ENCODE measurements around the gene PAX5. TPM values are rescaled to one million over a fixed set of nuclear protein-coding genes. Genes with fewer than 3 reads are reported as not detected.

Gene PAX5
- total RNA-seq, 1 experiment from 2014 or later = 0.39 TPM

DNA sequence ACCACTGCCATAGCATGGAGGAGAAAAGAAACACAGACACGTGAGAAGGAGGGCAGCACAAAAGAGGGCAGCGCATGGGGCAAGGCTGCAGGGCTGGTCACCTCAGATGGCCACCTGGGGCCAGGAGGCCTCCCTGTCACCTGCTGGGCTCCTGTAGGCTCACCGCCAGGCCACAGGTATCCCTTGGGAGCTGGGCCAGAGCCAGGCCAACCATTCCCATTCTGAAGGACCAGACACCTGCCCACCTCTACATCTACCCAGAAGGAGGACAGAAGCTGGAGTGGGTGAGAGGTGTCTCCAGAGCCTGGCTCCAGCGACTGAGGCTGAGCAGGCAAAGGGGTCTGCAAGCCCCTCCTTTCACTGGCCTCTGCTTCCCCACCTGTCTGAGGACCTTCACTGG, 103.1 kb downstream of the PAX5 start:
- H3K56ac ChIP-seq (ENCODE audit: insufficient read length, low read depth, low read length) = no peak overlapping the region
- no peak overlapping the region for H2BK15ac ChIP-seq (ENCODE audit: low read depth, low read length)
- H3K4me1 ChIP-seq (ENCODE audit: insufficient read depth, low read length) = no peaks in the 10 kb centered on the region
- no peak overlapping the region for H3K18ac ChIP-seq (ENCODE audit: insufficient read length, low read depth, low read length)
- no peak overlapping the region for H2BK120ac ChIP-seq (ENCODE audit: low read depth, low read length, poor library complexity, severe bottlenecking)
- H3T11ph ChIP-seq (ENCODE audit: low read length) = no peak overlapping the region
- H3K79me1 ChIP-seq (ENCODE audit: insufficient read depth, low read depth, low read length, poor library complexity, severe bottlenecking) = no peaks in the 10 kb centered on the region
- H3K79me2 ChIP-seq (ENCODE audit: insufficient read depth, low read length) = no peaks in the 10 kb centered on the region
- H3K23ac ChIP-seq (ENCODE audit: insufficient read length, low read depth, low read length) = no peak overlapping the region
- no peak overlapping the region for H4K8ac ChIP-seq (replicated peaks; ENCODE audit: insufficient read length, low read depth, low read length)
- H4K5ac ChIP-seq (ENCODE audit: insufficient read length, low read depth, low read length) = peak overlapping the region; percentile 41
- H3K9me3 Mint-ChIP-seq = peaks cover 3 to 8% of the 10 kb centered on the region in 2 experiments; a peak in 2 of 5 replicates
- H4K91ac ChIP-seq (ENCODE audit: insufficient read length, low read depth, low read length) = no peak overlapping the region
- no peaks in the 10 kb centered on the region for H4K20me1 ChIP-seq (ENCODE audit: control insufficient read depth, insufficient read depth, insufficient read length)
- H2BK20ac ChIP-seq (ENCODE audit: low read depth, low read length, poor library complexity, severe bottlenecking) = no peak overlapping the region
- H3K4ac ChIP-seq (ENCODE audit: low read depth, low read length) = no peak overlapping the region
- TF ChIP-seq, protein P1, sequence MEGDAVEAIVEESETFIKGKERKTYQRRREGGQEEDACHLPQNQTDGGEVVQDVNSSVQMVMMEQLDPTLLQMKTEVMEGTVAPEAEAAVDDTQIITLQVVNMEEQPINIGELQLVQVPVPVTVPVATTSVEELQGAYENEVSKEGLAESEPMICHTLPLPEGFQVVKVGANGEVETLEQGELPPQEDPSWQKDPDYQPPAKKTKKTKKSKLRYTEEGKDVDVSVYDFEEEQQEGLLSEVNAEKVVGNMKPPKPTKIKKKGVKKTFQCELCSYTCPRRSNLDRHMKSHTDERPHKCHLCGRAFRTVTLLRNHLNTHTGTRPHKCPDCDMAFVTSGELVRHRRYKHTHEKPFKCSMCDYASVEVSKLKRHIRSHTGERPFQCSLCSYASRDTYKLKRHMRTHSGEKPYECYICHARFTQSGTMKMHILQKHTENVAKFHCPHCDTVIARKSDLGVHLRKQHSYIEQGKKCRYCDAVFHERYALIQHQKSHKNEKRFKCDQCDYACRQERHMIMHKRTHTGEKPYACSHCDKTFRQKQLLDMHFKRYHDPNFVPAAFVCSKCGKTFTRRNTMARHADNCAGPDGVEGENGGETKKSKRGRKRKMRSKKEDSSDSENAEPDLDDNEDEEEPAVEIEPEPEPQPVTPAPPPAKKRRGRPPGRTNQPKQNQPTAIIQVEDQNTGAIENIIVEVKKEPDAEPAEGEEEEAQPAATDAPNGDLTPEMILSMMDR (conservative IDR thresholded peaks at IDR 0.05) = no peak
- no peaks in the 10 kb centered on the region for H3K9me3 ChIP-seq (ENCODE audit: control insufficient read depth, low read depth, low read length)
- H3K14ac ChIP-seq (ENCODE audit: insufficient read depth, low read length) = no peak overlapping the region
- no peak overlapping the region for H3K27ac ChIP-seq (ENCODE audit: insufficient read length, low read depth, low read length)
- H2AFZ ChIP-seq (ENCODE audit: low read length) = no peak overlapping the region
- no CpG with 5 or more reads among the region's 4 CpGs for WGBS (ENCODE audit: extremely low coverage, insufficient read length, low lambda C conversion rate)
- no peak overlapping the region for H3K9ac ChIP-seq (ENCODE audit: extremely low read depth, insufficient read length, low read length)
- H3K4me2 ChIP-seq (ENCODE audit: insufficient read depth, insufficient read length, low read length) = no peak overlapping the region
- no peak for DNase-seq
- peaks cover 0 to 3% (median 0%) of the 10 kb centered on the region in 3 experiments; a peak in 1 of 7 replicates for H3K36me3 Mint-ChIP-seq (ENCODE audit: insufficient read depth in 1 of 3, low read depth in 3 of 3)
- no peaks in the 10 kb centered on the region for H3K23me2 ChIP-seq (ENCODE audit: insufficient read length, low read depth, low read length, poor library complexity, severe bottlenecking)
- H3K4me1 Mint-ChIP-seq = no peaks in the 10 kb centered on the region
- no peak overlapping the region for H2BK5ac ChIP-seq (ENCODE audit: insufficient read length, low read length)
- no peak overlapping the region for H2AK5ac ChIP-seq (ENCODE audit: insufficient read length, low read length)
- H3K27me3 ChIP-seq (ENCODE audit: insufficient read depth, low read length) = no peaks in the 10 kb centered on the region
- no peak overlapping the region for H3K4me3 Mint-ChIP-seq
- H3K27ac Mint-ChIP-seq = no peak overlapping the region
- H2BK12ac ChIP-seq (ENCODE audit: insufficient read length, low read depth, low read length) = no peak overlapping the region
- H3K27me3 Mint-ChIP-seq (ENCODE audit: low read depth) = peaks cover 5% of the 10 kb centered on the region
